Psoas muscle (tissue), 8 donors: Measurements from ENCODE around the gene GAP43. TPM values are rescaled to one million over a fixed set of nuclear protein-coding genes. Genes with fewer than 3 reads are reported as not detected.

Experiments used
- ATAC-seq, 4 donors: fragments of 200-7000 bp; cut with Tn5 transposase; one replicate each; pipeline ENCODE4 v1.9.1; 2020; ENCODE audit warnings: moderate library complexity in 3 of 4, mild to moderate bottlenecking in 2 of 4
- DNase-seq, 2 donors: peaks; one replicate each; pipeline ENCODE4 v3.0.0-alpha.2; 2020
- H3K27ac ChIP-seq: fragments of 200-600 bp; one replicate; pipeline ENCODE4 v1.8.0; 2022
- H3K27me3 ChIP-seq, 3 donors: fragments of 200-600 bp in 1 of 3; one replicate each; pipeline versions ENCODE4 v1.6.1 to v1.8.0; 2013 to 2022; ENCODE audit warnings: low read length in 2 of 3, mild to moderate bottlenecking in 2 of 3, moderate library complexity in 1 of 3; ENCODE audit not compliant: insufficient read depth in 3 of 3
- H3K36me3 ChIP-seq, 2 donors: fragments of 200-600 bp in 1 of 2; one replicate each; pipeline versions ENCODE4 v1.6.1 to v1.8.0; 2013 to 2022; ENCODE audit warnings: low read depth in 1 of 2, mild to moderate bottlenecking in 1 of 2, moderate library complexity in 1 of 2; ENCODE audit not compliant: insufficient read depth in 1 of 2
- H3K4me1 ChIP-seq: fragments of 200-600 bp; one replicate; pipeline ENCODE4 v1.8.0; 2022
- H3K4me3 ChIP-seq: fragments of 200-600 bp; one replicate; pipeline ENCODE4 v1.8.0; 2022; ENCODE audit warnings: mild to moderate bottlenecking
- H3K9me3 ChIP-seq: fragments of 200-600 bp; one replicate; pipeline ENCODE4 v1.8.0; 2022
- WGBS, 3 donors: extraction: QIAGEN DNeasy Blood & Tissue Kit; methylation state at CpG; one replicate each; pipeline versions ENCODE4 v1.1.6 to v1.1.7; 2013; 5-methylcytosine and 5-hydroxymethylcytosine counted together
- intact Hi-C, 2 donors: fragments of 100-400 bp; cut with DNase I; formaldehyde crosslinking; loops; one replicate each; pipeline versions ENCODE4 v1.11.0 to v1.14.2; 2022
- polyA plus RNA-seq, 3 donors: library from polyadenylated mRNA; stranded (reverse); fragments of 200-250 nt; gene quantifications; one replicate each; pipeline ENCODE4 v1.2.3, GENCODE V29; 2013
- total RNA-seq, 4 donors: library from RNA; stranded (reverse); fragmentation: NEBNext Ultra II Directional in 2 of 4; extraction: Animal tissue kit (Norgen Biotek cat#: 25700) in 2 of 4; gene quantifications; one replicate each; pipeline versions ENCODE4 v1.2.1 to v1.2.4, GENCODE V29; 2021 to 2023
- TF ChIP-seq, protein P1 (sequence below): fragments of 200-600 bp; IDR thresholded peaks from one replicate; pipeline ENCODE4 v1.8.0; 2022; ENCODE audit warnings: antibody characterized with exemption
- donor health status: healthy with polysubstance abuse.
- donor health status: DM: no; HTN: no; CAD: no; lungs with moderate emphysema.
- donor health status: Bipolar disorder and iron deficiency.
- donor health status: healthy.
- donor health status: DM: yes; HTN: yes; CAD: no.
- donor health status: DM: no; HTN: no; CAD: no.
- donor health status: DM: no; HTN: no; CAD: no.
- donor health status: DM: yes; HTN: yes; CAD: no.

The GAP43 gene
- total and polyA plus RNA-seq, 7 donors = 0.05 to 0.56 (median 0.35) TPM; not detected in 2

DNA sequence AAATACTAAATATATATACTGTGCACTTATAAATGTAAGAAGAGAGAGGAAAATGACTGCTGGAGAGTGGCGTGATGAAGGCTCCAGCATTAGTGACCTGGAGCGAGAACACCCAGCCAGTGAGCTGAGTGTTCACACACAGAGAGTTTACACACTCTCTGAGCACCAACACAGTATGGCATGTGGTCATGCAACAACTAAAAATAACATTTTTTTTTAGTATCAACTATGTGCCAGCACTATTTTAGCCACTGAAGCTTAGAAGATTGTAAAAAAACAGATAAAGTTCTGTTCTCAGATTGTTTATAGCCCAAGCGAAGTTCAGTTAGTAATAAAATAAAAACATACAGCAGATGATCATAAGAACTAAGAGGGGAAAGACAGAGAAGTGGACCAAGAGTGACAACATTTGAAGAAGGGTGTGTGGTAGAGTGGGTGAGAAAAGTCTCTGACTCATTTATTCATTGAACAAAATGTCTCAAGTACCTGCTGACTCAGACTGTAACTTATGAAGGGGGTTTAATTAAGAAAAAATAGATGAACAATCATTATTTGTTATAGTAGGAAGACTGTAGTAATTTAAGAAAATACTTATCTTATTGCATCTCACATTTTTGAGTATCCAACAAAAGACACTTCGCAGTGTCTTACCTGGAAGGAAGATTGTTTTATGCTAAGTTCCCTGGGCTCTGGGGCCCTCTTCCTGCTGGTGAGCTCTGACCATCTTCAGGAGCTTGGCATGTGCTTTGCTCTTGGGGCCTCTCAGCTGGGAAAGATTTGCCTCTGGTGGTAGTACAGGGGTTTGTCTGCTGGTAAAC, 43.8 kb downstream of the GAP43 start:
- TF ChIP-seq, protein P1, sequence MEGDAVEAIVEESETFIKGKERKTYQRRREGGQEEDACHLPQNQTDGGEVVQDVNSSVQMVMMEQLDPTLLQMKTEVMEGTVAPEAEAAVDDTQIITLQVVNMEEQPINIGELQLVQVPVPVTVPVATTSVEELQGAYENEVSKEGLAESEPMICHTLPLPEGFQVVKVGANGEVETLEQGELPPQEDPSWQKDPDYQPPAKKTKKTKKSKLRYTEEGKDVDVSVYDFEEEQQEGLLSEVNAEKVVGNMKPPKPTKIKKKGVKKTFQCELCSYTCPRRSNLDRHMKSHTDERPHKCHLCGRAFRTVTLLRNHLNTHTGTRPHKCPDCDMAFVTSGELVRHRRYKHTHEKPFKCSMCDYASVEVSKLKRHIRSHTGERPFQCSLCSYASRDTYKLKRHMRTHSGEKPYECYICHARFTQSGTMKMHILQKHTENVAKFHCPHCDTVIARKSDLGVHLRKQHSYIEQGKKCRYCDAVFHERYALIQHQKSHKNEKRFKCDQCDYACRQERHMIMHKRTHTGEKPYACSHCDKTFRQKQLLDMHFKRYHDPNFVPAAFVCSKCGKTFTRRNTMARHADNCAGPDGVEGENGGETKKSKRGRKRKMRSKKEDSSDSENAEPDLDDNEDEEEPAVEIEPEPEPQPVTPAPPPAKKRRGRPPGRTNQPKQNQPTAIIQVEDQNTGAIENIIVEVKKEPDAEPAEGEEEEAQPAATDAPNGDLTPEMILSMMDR = no peak
- Histone ChIP-seq H3K9me3 (no peaks in the 10 kb centered on the region), H3K27me3 (no peaks in the 10 kb centered on the region), H3K36me3 (no peaks in the 10 kb centered on the region), H3K4me3 (no peak overlapping the region), H3K27ac (no peak overlapping the region), H3K4me1 (peaks cover 9% of the 10 kb centered on the region)
- no peak for DNase-seq
- 82 to 91% (median 87%) methylated on average over 4 of the region's 4 CpGs for WGBS, 3 donors
- ATAC-seq = peak in 1 of 4 donors; percentile 54
- intact Hi-C loops = no loop called here

DNA sequence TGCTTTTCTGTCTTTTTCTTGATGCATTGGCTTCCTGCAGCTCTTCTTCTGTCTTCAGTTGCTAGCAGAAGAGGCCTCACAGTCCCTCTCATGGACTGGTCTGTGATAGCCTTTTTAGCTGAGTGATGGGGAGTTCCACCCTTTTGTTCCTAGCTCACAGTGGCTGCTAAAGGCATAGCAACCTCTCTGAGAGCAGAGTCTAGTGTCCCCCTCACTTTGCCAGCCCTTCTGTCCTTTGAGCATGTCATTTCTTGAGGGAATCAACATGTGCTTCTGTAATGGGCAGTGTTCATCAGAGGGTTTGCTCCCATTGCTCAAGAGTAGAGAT, 44.4 kb downstream of the GAP43 start:
- TF ChIP-seq, protein P1 = no peak
- Histone ChIP-seq H3K27ac (no peak overlapping the region), H3K4me3 (no peak overlapping the region), H3K4me1 (peaks cover 12% of the 10 kb centered on the region), H3K36me3 (no peaks in the 10 kb centered on the region), H3K27me3 (no peaks in the 10 kb centered on the region), H3K9me3 (no peaks in the 10 kb centered on the region)
- intact Hi-C loops = no loop called here
- no peak for DNase-seq
- ATAC-seq = no peak

DNA sequence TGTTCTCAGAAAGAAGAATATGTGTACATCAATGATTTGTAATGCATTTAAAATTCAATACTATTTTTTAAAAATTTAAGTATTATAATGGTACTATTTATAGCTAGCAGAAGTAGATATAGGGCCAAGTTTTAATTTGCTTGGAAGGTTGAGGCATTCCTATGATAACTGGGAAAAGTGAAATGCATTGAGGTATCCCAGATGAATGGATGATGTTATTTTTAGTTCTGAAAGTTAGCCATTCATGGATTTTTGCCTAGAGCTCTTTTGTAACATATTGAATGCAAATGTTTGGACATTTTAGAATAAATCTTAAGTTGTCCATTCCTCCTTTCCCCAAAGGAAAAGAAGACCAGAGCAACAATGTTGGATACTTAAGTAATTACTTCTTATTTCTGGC, 47.6 kb downstream of the GAP43 start:
- H3K4me3 ChIP-seq = no peak overlapping the region
- H3K9me3 ChIP-seq = no peaks in the 10 kb centered on the region
- no peak overlapping the region for H3K27ac ChIP-seq
- no peaks in the 10 kb centered on the region for H3K36me3 ChIP-seq
- TF ChIP-seq, protein P1 = no peak
- DNase-seq (no peak), ATAC-seq (no peak)
- peaks cover 12% of the 10 kb centered on the region for H3K4me1 ChIP-seq
- intact Hi-C loops = no loop called here
- H3K27me3 ChIP-seq = no peaks in the 10 kb centered on the region

DNA sequence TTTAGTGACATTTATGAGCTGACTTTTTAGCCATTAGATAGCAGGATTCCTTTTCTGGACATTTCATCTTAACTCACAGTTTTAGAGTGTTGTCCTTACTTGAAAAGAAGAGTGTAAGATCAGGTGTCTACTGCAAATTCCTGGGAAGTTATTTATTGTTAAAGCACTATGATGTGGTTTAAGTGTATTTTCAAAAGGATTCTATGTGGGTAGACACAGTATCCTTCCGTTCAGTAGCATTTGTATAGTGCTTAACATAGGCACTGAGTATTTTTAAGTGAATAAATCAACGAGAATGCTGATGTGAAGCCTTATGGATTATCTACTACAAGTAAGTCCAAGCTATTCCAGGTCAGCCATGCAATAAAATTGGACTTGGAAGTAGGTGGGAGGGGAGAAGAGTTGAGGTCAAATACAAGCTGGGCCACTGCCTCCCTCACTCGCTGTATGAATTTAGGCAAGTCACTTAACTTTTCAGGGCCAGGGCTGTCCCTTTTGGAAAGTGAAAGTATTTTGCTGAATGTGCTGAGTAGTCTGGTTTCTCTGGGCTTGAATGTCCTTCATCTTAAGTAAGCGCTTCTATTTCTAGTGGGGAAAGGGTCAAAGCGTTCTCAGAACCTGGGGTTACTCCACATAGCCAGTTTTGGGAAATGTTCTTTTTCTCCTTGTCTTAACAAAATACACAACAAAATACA, 48.6 kb downstream of the GAP43 start:
- TF ChIP-seq, protein P1 = no peak
- H3K4me1 ChIP-seq = peaks cover 12% of the 10 kb centered on the region
- WGBS, 3 donors = 43 to 65% (median 51%) methylated on average over 5 of the region's 5 CpGs
- DNase-seq = no peak
- H3K36me3 ChIP-seq = no peaks in the 10 kb centered on the region
- no peaks in the 10 kb centered on the region for H3K27me3 ChIP-seq
- H3K27ac ChIP-seq = peak overlapping the region; percentile 58
- ATAC-seq = peak in 3 of 4 donors; percentile 49 to 65 (median 58)
- H3K4me3 ChIP-seq = peak overlapping the region; percentile 49
- intact Hi-C loops = no loop called here
- H3K9me3 ChIP-seq = no peaks in the 10 kb centered on the region
